Measurements from ENCODE around the gene NOS1AP.

DNA sequence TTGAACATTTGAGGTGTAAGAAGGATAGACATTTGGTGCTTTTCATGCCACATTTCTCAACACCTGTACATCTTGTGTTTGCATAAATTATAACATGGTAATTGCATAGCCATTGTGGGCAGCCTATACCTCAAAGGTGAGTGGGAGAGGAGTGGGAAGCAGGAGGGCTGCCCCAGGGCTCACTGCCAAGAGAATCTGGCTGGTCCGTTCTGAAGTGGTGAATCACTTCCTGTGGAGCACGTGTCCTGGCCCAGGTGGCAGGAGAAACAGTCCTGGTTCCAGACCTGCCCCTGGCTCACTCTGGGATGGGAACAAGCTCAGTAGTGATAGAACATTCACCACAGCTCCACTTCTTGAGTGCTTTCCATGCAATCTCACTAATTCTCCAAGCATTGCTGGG is 34.2 kb upstream of the NOS1AP start:
- TF ChIP-seq CTCF (conservative IDR thresholded peaks at IDR 0.05; ENCODE audit: low read depth, low read length) (no peak), EZH2phosphoT487 (IDR thresholded peaks at IDR 0.05; ENCODE audit: borderline replicate concordance, low read length) (no peak), EZH2 (IDR thresholded peaks at IDR 0.05; ENCODE audit: low read length, unreplicated experiment) (no peak)
